Kidney (tissue), 14 donors: ENCODE results near the gene DIS3L2. TPM values are rescaled to one million over a fixed set of nuclear protein-coding genes. Genes with fewer than 3 reads are reported as not detected.

ENCODE experiments used
- DNase-seq, 5 donors: peaks; one replicate each; pipeline ENCODE4 v3.0.0-alpha.2; 2013 to 2020
- FAIRE-seq: peaks from 2 replicates; lab custom pipeline; 2012; peaks lifted over from hg19 to GRCh38; lab: Jason Lieb, UNC
- H3K27ac ChIP-seq, 2 donors: one replicate each; pipeline ENCODE4 v1.7.0; 2013; ENCODE audit warnings: low read depth in 2 of 2, low read length in 2 of 2, inconsistent platforms in 1 of 2
- H3K27me3 ChIP-seq: one replicate; pipeline ENCODE4 v1.7.1; 2013; ENCODE audit warnings: low read length, inconsistent platforms; ENCODE audit not compliant: control insufficient read depth, insufficient read depth
- H3K36me3 ChIP-seq, 3 donors: one replicate each; pipeline versions ENCODE4 v1.7.0 to v1.7.1; 2013; ENCODE audit warnings: low read length in 3 of 3, control low read depth in 1 of 3, inconsistent platforms in 1 of 3; ENCODE audit not compliant: insufficient read depth in 3 of 3, control insufficient read depth in 2 of 3
- H3K4me1 ChIP-seq, 3 donors: one replicate each; pipeline versions ENCODE4 v1.7.0 to v1.7.1; 2013; ENCODE audit warnings: low read length in 3 of 3, inconsistent platforms in 1 of 3, low read depth in 1 of 3; ENCODE audit not compliant: control insufficient read depth in 2 of 3, insufficient read depth in 2 of 3
- H3K4me3 ChIP-seq, 3 donors: one replicate each; pipeline versions ENCODE4 v1.7.0 to v1.8.1; 2013; ENCODE audit warnings: low read length in 3 of 3, control low read depth in 1 of 3, inconsistent platforms in 1 of 3
- H3K9ac ChIP-seq, 3 donors: one replicate each; pipeline versions ENCODE4 v1.7.0 to v1.7.1; 2013; ENCODE audit warnings: low read length in 3 of 3, control low read depth in 1 of 3, inconsistent platforms in 1 of 3
- H3K9me3 ChIP-seq, 3 donors: one replicate each; pipeline versions ENCODE4 v1.7.0 to v1.7.1; 2013; ENCODE audit warnings: low read length in 3 of 3, control low read depth in 1 of 3, inconsistent platforms in 1 of 3; ENCODE audit not compliant: control insufficient read depth in 2 of 3, insufficient read depth in 1 of 3
- intact Hi-C: fragments of 100-400 bp; cut with DNase I; formaldehyde crosslinking; loops from one replicate; pipeline ENCODE4 v1.11.1; 2022
- polyA plus RNA-seq: library from polyadenylated mRNA; stranded (reverse); fragments of 350-450 nt; fragmentation: Illumina TruSeq; extraction: RNeasy Lipid Tissue Mini Kit (QIAGEN cat#74804); gene quantifications from one replicate; pipeline ENCODE4 v1.2.3, GENCODE V29; 2014; ENCODE audit warnings: low read depth, low replicate concordance; ENCODE audit not compliant: insufficient read depth
- total RNA-seq: library from RNA; stranded (reverse); fragmentation: NEBNext Ultra II Directional; extraction: Animal tissue kit (Norgen Biotek cat#: 25700); gene quantifications from one replicate; pipeline ENCODE4 v1.2.1, GENCODE V29; 2021
- TF ChIP-seq, protein P1 (sequence below): IDR thresholded peaks from 3 replicates; pipeline ENCODE4 v1.5.1; 2012; ENCODE audit warnings: mild to moderate bottlenecking, moderate library complexity, borderline replicate concordance; ENCODE audit not compliant: insufficient read depth; ENCODE audit errors: extremely low read depth
- donor health status: control.
- donor health status: control.
- donor health status: control.
- donor health status: control.
- donor health status: control.
- donor health status: DM: yes; HTN: yes; CAD: no.
- donor health status: Normal renal cell carcinoma (clear cell type).

Gene DIS3L2
- total and polyA plus RNA-seq, 2 donors from 2014 or later: 12.3 to 47.7 TPM

GRCh38 chr2:232043966-232044365 lies 82.5 kb downstream of the DIS3L2 start:
- Histone ChIP-seq H3K27me3 (no peaks in the 10 kb centered on the region), H3K4me1 (no peaks in the 10 kb centered on the region), H3K9me3 (no peaks in the 10 kb centered on the region), H3K36me3 (peaks cover 0 to 2% (median 0%) of the 10 kb centered on the region in 3 donors), H3K9ac (no peak overlapping the region), H3K4me3 (no peak overlapping the region), H3K27ac (no peak overlapping the region)
- TF ChIP-seq, protein P1, sequence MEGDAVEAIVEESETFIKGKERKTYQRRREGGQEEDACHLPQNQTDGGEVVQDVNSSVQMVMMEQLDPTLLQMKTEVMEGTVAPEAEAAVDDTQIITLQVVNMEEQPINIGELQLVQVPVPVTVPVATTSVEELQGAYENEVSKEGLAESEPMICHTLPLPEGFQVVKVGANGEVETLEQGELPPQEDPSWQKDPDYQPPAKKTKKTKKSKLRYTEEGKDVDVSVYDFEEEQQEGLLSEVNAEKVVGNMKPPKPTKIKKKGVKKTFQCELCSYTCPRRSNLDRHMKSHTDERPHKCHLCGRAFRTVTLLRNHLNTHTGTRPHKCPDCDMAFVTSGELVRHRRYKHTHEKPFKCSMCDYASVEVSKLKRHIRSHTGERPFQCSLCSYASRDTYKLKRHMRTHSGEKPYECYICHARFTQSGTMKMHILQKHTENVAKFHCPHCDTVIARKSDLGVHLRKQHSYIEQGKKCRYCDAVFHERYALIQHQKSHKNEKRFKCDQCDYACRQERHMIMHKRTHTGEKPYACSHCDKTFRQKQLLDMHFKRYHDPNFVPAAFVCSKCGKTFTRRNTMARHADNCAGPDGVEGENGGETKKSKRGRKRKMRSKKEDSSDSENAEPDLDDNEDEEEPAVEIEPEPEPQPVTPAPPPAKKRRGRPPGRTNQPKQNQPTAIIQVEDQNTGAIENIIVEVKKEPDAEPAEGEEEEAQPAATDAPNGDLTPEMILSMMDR: no peak
- FAIRE-seq: no peak
- no peak for DNase-seq
- intact Hi-C loops: no loop called here

- no peak for FAIRE-seq
Measured at GRCh38 chr2:232049350-232049749, 87.8 kb downstream of the DIS3L2 start.

GRCh38 chr2:232052591-232052990 lies 91.1 kb downstream of the DIS3L2 start:
- intact Hi-C loops: no loop called here
- DNase-seq: no peak
- H3K4me3 ChIP-seq: no peak overlapping the region
- no peaks in the 10 kb centered on the region for H3K9me3 ChIP-seq
- FAIRE-seq: no peak
- TF ChIP-seq, protein P1: no peak
- no peak overlapping the region for H3K9ac ChIP-seq
- H3K27me3 ChIP-seq: no peaks in the 10 kb centered on the region
- no peaks in the 10 kb centered on the region for H3K36me3 ChIP-seq
- H3K4me1 ChIP-seq: no peaks in the 10 kb centered on the region
- no peak overlapping the region for H3K27ac ChIP-seq

More at GRCh38 chr2:232049350-232049749, 87.8 kb downstream of the DIS3L2 start:
- Histone ChIP-seq H3K27ac (no peak overlapping the region), H3K9ac (no peak overlapping the region), H3K36me3 (no peaks in the 10 kb centered on the region), H3K9me3 (no peaks in the 10 kb centered on the region), H3K4me3 (no peak overlapping the region), H3K27me3 (no peaks in the 10 kb centered on the region), H3K4me1 (no peaks in the 10 kb centered on the region)
- TF ChIP-seq, protein P1: no peak
- intact Hi-C loops: no loop called here
- DNase-seq: no peak

GRCh38 chr2:232053777-232054176 lies 92.3 kb downstream of the DIS3L2 start:
- FAIRE-seq (no peak), DNase-seq (no peak)
- Histone ChIP-seq H3K9me3 (no peaks in the 10 kb centered on the region), H3K27me3 (no peaks in the 10 kb centered on the region), H3K4me1 (no peaks in the 10 kb centered on the region), H3K4me3 (no peak overlapping the region), H3K27ac (no peak overlapping the region), H3K36me3 (no peaks in the 10 kb centered on the region), H3K9ac (no peak overlapping the region)
- TF ChIP-seq, protein P1: no peak
- intact Hi-C loops: no loop called here
